ENCODE results near the gene KIF11.

The KIF11 gene

GRCh38 chr10:92571649-92572048, 21.3 kb upstream of the KIF11 start:
- no peak for TF ChIP-seq CTCF (IDR thresholded peaks at IDR 0.05; ENCODE audit: low read depth, low read length)
- Histone ChIP-seq H3K27ac (no peak overlapping the region), H3K4me3 (ENCODE audit: low read depth, low read length) (no peak overlapping the region), H3K36me3 (peaks cover 36% of the 10 kb centered on the region), H3K9me3 (ENCODE audit: severe bottlenecking) (no peaks in the 10 kb centered on the region), H3K27me3 (ENCODE audit: insufficient read depth, low read depth, severe bottlenecking) (no peaks in the 10 kb centered on the region)
- no peak for DNase-seq

DNA sequence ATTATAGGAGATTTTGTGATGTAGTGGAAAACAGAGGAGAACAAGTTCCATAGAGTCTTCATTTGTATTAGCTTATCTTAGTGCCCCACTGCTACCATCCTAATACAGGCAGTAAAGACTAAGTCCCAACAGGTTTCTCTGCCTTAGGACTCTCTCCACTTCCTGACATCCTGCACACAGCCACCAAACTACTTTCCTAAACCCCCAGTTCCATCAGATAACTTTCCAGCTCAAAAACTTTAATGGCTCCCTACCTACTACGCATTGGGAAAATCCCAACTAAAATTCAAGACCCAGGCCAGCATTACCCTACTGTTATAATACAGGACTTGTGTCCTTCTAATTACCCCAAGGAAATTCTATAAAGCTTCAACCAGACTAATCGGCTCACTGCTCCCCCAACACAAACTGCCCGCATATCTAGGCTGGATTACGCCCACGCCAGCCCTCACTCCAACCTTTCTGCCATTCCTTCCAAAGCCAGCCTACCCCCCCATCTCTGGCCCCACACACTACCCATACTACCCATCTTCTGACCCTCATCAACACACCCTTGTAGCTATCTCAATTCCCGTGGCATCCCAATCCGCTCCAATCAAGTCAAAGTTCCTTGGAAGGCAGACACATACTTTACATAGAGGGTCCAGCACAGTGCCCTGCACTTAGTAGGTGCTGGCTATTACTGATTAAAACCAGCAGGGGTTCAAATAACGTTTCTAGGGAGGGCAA, 20.4 kb upstream of the KIF11 start:
- peak; percentile 65 for DNase-seq
- H3K27me3 ChIP-seq (ENCODE audit: insufficient read depth, low read depth, severe bottlenecking) = no peaks in the 10 kb centered on the region
- TF ChIP-seq CTCF (IDR thresholded peaks at IDR 0.05; ENCODE audit: low read depth, low read length) = no peak
- no peaks in the 10 kb centered on the region for H3K9me3 ChIP-seq (ENCODE audit: severe bottlenecking)
- H3K4me3 ChIP-seq (ENCODE audit: low read depth, low read length) = peak overlapping the region; percentile 93
- H3K36me3 ChIP-seq = peaks cover 36% of the 10 kb centered on the region
- H3K27ac ChIP-seq = peak overlapping the region; percentile 89

- Histone ChIP-seq H3K9me3 (ENCODE audit: severe bottlenecking) (no peaks in the 10 kb centered on the region), H3K36me3 (peaks cover 29% of the 10 kb centered on the region), H3K27ac (peak overlapping the region; percentile 89), H3K4me3 (ENCODE audit: low read depth, low read length) (peak overlapping the region; percentile 93), H3K27me3 (ENCODE audit: insufficient read depth, low read depth, severe bottlenecking) (no peaks in the 10 kb centered on the region)
- peak; percentile 40 for DNase-seq
- TF ChIP-seq CTCF (IDR thresholded peaks at IDR 0.05; ENCODE audit: low read depth, low read length) = no peak
Observed at GRCh38 chr10:92573091-92573797, 19.7 kb upstream of the KIF11 start.

GRCh38 chr10:92573798-92574547, 19.0 kb upstream of the KIF11 start, which contains the start of gene IDE:
TSS of gene IDE (minus strand) at chr10:92574093. CDS start at chr10:92574019, 74 bp downstream.
- Histone ChIP-seq H3K4me3 (ENCODE audit: low read depth, low read length) (peak within 1 kb of the TSS; percentile 93), H3K27me3 (ENCODE audit: insufficient read depth, low read depth, severe bottlenecking) (no peaks in the 10 kb centered on the region), H3K36me3 (peaks cover 26% of the 10 kb centered on the region), H3K27ac (peak within 1 kb of the TSS; percentile 89), H3K9me3 (ENCODE audit: severe bottlenecking) (no peaks in the 10 kb centered on the region)
- TF ChIP-seq CTCF (IDR thresholded peaks at IDR 0.05; ENCODE audit: low read depth, low read length) = peak; percentile 86
- peak; percentile 95 for DNase-seq

DNA sequence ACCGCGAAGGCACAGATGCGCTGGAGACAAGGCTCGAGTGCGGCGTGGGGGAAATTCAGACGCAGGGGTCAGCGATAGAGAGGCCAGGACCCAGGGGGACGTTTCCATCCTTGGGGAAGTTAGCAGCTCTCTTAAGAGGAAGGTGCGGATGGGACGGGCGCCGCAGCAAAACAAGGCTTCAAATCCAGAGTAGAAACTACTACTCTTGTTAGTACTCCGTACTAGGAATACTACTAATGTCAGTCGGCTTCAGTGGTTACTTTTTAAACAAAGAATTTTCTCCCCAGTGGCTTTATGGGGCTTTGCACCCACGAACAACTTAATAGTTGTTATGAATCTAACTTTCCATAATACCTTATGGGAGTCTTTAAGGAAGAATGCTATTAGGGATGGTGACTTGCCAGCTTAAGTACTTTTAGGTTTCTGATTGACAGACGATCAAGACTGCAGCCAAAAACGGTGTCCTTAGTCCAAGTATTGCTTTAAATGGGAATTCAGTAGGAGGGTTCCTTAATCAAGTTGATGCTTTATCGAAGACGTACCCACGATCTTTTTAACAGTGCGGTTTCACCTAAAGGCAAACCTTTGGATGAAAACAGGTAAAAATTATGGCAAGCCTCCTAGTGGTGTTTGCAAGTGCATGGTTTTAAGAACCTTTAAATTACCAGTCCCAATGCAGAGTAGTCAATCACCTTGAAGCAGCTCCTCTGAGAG, 18.2 kb upstream of the KIF11 start:
- no peak for DNase-seq
- H3K27ac ChIP-seq = peak overlapping the region; percentile 89
- no peaks in the 10 kb centered on the region for H3K27me3 ChIP-seq (ENCODE audit: insufficient read depth, low read depth, severe bottlenecking)
- TF ChIP-seq CTCF (IDR thresholded peaks at IDR 0.05; ENCODE audit: low read depth, low read length) = peak; percentile 20; the same call in 1 of the 2 replicates
- H3K9me3 ChIP-seq (ENCODE audit: severe bottlenecking) = no peaks in the 10 kb centered on the region
- peak overlapping the region; percentile 93 for H3K4me3 ChIP-seq (ENCODE audit: low read depth, low read length)
- peaks cover 19% of the 10 kb centered on the region for H3K36me3 ChIP-seq
